ENCODE results near the gene AP1G2.
"Not testable (repeated sequence)": the region's sequence is repeated elsewhere in the genome, so short reads cannot be mapped to it uniquely, and the experiment has no call there.

Gene AP1G2

GRCh38 chr14:23567186-23568020, at the start of gene AP1G2:
TSS of gene AP1G2 (minus strand) at chr14:23567791. CDS start at chr14:23567314, 477 bp downstream.
- DNase-seq (ENCODE audit: low read depth in 2 of 2), result peak; percentile 81 to 95

GRCh38 chr14:23615856-23616255, 48.3 kb upstream of the AP1G2 start:
- DNase-seq (ENCODE audit: low read depth in 2 of 2), result no peak

GRCh38 chr14:23614395-23614828, 46.8 kb upstream of the AP1G2 start:
- DNase-seq (ENCODE audit: low read depth in 2 of 2), result no peak

- no peak for DNase-seq (ENCODE audit: low read depth in 2 of 2)
Observed at GRCh38 chr14:23613242-23614070, 45.9 kb upstream of the AP1G2 start.

- no peak for DNase-seq (ENCODE audit: low read depth in 2 of 2)
Observed at GRCh38 chr14:23612802-23613201, 45.2 kb upstream of the AP1G2 start.

- DNase-seq (ENCODE audit: low read depth in 2 of 2), result no peak
Observed at GRCh38 chr14:23612354-23612732, 44.8 kb upstream of the AP1G2 start.

- no peak for DNase-seq (ENCODE audit: low read depth in 2 of 2)
Observed at GRCh38 chr14:23610815-23611289, 43.3 kb upstream of the AP1G2 start.

GRCh38 chr14:23610090-23610814, 42.7 kb upstream of the AP1G2 start:
- no peak for DNase-seq (ENCODE audit: low read depth in 2 of 2)

GRCh38 chr14:23609411-23610089, 42.0 kb upstream of the AP1G2 start:
- DNase-seq (ENCODE audit: low read depth in 2 of 2), result not testable (repeated sequence)

GRCh38 chr14:23609001-23609400, 41.4 kb upstream of the AP1G2 start:
- DNase-seq (ENCODE audit: low read depth in 2 of 2), result no peak

- DNase-seq (ENCODE audit: low read depth in 2 of 2), result no peak
Observed at GRCh38 chr14:23608454-23608853, 40.9 kb upstream of the AP1G2 start.

GRCh38 chr14:23605931-23606585, 38.5 kb upstream of the AP1G2 start:
- no peak for DNase-seq (ENCODE audit: low read depth in 2 of 2)

- DNase-seq (ENCODE audit: low read depth in 2 of 2), result no peak
Observed at GRCh38 chr14:23604675-23605170, 37.1 kb upstream of the AP1G2 start.

- no peak for DNase-seq (ENCODE audit: low read depth in 2 of 2)
Observed at GRCh38 chr14:23604148-23604547, 36.6 kb upstream of the AP1G2 start.

- no peak for DNase-seq (ENCODE audit: low read depth in 2 of 2)
Observed at GRCh38 chr14:23603103-23603502, 35.5 kb upstream of the AP1G2 start.

GRCh38 chr14:23602181-23603095, 34.8 kb upstream of the AP1G2 start:
- no peak for DNase-seq (ENCODE audit: low read depth in 2 of 2)

GRCh38 chr14:23601845-23602180, 34.2 kb upstream of the AP1G2 start:
- no peak for DNase-seq (ENCODE audit: low read depth in 2 of 2)

- DNase-seq (ENCODE audit: low read depth in 2 of 2), result no peak
Observed at GRCh38 chr14:23601424-23601823, 33.8 kb upstream of the AP1G2 start.

- no peak for DNase-seq (ENCODE audit: low read depth in 2 of 2)
Observed at GRCh38 chr14:23600806-23601205, 33.2 kb upstream of the AP1G2 start.

- DNase-seq (ENCODE audit: low read depth in 2 of 2), result no peak
Observed at GRCh38 chr14:23600322-23600707, 32.7 kb upstream of the AP1G2 start.

Data from stimulated activated CD4-positive, alpha-beta T cell treated with anti-CD3 and anti-CD28 coated beads, Interleukin-4, amount 100 ng/mL, for 48 hours (primary cell).